Fibroblast of skin of right quadriceps (primary cell): ENCODE results near the gene RPL18.
"Not testable (repeated sequence)": the region's sequence is repeated elsewhere in the genome, so short reads cannot be mapped to it uniquely, and the experiment has no call there.

Experiments
- DNase-seq: peaks from one replicate; pipeline ENCODE4 v3.0.0-alpha.2; 2013

Gene RPL18

DNA sequence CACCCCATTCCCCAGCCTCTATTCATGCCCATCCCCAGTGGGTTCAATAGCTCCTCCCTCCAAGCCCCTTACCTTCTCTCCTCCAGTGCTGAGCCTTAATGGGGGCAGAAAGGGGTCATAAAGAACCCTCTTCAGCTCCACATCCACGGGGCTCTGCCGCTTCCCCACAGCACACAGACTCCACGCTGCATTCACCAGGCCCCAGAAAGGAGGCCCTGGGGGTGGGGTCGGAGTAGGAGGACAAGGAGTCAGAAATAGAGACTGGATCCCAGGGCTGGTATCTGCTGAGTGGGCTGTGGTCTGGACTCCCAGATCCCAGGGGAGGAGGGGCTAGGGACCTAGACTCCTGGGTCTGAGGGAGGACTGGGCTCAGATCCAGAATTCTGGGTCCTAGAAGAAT, 25.4 kb upstream of the RPL18 start:
- no peak for DNase-seq

DNA sequence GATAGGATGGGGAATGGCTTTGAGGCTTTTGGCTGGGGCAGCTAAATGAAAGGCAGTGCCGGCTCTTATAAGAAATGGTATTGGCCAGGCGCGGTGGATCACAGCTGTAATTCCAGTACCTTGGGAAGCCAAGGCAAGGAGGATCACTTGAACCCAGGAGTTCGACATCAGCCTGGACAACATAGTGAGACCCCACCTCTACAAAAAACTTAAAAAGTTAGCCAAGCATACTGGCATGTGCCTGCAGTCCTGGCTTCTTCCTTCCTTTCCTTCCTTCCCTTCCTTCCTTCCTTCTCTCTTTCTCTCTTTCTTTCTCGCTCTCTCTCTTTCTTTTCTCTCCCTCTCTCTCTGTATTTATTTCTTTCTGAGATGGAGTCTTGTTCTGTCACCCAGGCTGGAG, 23.9 kb upstream of the RPL18 start:
- DNase-seq, result no peak

DNA sequence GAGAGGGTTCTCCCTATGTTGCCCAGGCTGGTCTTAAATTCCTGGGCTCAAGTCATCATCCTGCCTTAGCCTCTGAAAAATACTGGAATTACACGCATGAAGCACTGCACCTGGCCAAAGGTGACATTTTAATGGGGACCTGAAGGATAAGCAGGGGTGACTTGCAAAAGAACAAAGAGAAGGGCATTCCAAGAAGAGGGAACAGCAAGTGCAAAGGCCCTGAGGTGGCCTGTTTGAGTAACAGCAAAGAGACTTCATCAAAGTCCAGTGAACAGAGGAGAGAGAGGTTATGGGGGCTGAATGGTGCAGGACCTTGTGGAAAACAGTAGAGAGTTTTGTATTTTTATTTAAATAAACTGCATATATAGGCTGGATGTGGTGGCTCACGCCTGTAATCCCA, 22.9 kb upstream of the RPL18 start:
- DNase-seq, result no peak

DNA sequence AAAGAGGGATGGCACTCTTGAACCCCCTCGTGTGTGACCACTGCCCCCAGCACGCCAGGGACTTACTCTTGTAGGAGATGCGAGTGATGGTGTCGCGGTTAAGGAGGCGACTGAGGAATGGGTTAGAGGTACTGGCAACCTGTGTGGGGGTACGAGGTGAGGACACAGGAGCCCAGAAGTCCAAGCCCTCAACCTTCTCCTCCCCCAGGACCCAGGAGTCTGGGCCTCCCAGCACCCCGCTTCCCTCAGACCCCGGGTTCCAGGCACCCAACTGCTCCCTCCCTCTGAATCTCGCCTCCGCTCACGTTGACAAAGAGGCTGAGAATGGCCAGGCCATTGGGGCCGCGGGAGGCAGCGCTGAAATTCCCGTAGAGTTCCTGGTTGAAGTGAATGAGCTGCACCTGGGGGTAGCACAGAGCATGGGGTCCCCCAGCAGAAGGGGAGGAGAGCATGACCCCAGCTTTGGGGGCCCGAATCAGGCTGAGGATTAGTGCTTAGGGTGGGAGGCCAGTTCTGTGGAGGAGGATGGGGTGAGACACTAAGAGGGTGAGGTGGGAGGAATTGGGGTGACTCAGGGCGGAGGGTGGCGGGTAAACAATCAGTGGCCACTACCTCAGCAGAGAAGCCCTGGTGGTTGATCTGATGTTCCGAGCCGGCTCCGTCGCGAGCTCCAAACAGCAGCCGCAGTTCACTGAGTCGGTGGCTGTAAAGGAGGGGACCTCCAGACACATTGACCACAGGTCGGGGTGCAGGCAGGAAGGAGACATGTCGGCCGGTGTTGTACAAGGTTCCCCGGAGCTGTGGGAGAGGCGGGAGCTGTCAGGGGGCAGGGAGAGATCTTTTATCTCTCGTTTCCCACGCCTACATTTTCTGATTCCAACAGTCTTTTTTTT, 20.8 kb upstream of the RPL18 start:
- DNase-seq, result no peak

DNA sequence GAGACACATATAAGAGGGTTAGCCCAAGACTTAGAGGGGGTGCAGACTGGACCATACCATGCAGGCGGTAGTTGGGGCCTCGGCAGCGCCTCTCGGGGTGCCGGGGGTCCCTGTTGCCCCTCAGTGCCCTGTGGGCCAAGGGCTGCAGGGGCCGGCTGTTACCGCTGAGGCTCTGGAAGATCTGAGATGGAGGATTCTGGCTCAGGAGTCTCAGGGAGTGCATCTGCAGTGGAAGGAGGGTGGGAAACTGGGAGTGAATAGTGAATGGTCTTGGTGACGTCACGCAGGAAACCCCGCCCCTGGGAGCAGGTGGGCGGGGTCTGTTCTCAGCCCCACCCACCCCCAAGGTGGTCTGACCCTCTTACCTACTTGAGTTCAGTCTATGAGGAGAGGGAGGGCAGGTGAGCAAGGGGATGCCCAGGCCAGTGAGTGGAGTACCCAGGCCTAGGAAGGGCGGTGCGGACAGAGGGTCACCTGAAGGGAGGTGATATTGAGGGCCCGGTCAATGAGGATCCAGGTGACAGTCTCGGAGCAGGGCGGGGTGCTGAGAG, 19.9 kb upstream of the RPL18 start:
- DNase-seq, result no peak

DNA sequence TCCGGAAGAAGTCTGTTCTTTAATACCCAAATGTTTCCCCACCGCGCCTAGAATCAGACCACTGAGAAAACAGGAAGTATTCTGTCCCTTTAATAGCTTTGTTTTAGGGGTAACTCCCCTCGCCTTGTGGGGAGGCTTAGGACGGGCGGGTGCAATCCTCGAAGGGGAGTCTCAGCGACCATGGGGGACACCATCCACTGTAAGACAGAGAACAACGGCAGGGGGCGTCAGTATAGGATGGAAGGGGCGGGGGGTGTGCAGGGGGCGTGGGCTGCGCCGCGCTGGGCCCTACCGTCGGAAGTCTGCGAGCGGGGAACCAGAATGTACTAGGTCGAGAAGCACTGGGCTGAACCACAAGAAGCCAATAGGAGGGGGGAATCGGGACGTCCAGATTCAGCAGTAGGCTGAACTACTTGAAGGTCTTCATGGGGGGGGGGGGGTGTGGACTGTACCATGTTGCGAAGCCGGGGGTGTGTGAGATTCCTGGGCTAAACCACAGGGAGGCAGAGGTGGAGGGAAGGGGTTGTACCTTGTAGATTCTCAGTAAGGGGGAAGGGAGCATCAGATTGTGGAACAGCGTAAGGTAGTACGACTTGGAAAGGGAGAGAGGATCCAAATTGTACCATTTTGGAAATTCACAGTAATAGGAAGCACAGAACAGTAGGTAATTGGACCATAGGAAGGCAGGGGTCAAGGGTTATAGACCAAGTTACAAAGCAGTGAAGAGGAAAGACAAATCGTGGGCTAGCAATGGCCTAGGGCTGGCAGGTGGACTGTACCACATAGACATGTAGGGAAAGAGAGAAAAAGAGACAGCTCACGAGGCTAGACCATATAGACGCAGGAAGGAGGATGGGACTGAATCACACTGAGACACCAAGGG, 19.2 kb upstream of the RPL18 start:
- peak; percentile 93 for DNase-seq

DNA sequence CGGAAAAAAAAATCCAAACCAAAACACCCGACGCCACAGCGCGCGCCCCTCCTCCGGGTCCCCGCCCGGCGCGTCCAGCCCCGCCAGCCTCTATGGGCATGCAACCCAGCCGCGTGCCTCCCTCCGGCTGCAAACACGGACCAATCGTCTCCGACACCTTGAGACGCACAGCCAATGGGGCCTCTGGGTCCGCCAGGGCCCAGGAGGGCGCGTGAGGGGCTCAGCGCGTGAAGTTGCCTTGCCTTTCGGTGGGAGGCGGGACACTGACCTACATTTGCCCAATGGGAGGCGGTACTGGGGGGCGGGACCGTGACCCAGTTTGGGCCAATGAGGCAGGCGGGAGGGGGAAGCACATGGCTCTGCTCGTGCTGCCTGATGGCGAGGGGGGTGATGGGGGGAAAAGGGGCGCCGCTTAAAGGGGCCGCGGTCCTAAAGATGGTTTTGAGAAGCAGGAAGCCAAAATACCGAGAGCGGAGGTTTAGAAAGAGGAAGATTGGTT, 18.5 kb upstream of the RPL18 start:
- DNase-seq, result peak; percentile 99

DNA sequence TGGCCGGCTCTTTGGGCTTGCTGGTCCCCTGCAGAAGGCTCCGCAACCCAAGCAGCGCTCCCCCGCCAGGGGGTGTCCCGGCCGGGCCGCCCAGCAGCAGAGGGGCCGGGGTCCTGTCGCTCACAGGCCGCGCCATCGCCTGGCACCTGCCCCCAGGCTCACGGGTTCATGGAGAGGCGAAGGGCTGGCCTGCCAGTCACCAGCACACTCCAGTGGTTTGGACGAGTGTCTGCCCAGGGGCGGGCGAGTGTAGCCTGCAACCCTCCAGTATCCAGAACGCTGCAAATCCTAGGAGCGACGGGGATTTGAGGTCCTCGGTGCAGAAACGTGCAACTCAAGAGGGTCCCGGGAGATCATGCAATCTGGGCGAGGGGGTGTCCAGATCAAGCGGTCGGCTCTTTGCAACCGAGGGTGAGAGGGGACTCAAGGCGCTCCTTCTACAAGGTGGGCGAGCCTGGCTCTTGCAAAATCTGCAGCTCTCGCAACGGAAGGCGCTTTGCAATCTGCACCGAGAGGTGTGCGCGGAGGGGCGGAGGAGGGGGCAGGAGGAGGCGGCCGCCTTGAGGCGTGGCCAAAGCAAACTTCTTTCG, 18.0 kb upstream of the RPL18 start, which contains the start of gene DBP:
Gene DBP (minus strand): TSS at position 521 of the 590 bp plus-strand sequence. CDS start 385 bp downstream, at position 136.
- no peak for DNase-seq

DNA sequence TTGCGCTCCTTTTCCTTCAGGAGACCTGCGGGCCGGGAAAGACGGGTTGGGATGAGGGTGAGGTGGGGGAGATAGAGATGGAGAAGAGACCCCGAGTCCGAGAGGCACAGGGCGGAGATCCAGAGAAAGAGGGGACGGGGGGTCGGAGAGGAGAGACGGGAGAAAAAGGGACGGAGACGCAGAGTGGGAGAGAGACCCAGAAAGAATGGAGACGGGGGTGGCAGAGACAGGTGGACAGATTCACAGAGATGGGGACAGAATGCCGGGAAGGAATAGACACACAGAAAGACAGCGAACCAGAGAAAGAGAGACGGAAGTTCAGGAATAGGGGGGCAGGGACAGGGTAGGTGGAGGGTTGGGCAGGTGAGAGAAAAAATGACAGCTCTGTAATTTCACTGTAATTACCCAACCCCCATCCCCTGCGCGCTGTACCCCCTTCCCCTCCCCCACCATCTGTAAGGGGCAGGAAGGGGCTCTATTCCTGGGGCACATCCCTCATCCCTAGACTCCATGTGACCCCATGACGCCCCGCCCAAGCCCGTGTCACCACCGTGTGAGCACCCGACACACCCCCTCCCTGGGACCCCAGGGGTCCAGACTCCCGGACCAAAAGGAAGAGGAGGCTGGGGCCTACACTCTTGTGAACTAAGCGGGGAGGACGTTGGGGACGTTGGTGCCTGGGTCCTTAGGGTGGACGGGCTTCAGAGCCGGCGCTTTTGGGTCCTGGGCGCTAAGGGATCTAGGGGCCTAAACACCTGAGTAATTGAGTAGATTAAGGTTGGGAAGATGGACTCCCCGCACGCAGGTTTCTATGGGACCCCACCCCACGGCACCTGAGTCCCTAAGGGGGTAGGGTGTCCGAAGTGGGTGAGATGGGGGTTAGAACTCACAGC, 17.2 kb upstream of the RPL18 start:
- no peak for DNase-seq

DNA sequence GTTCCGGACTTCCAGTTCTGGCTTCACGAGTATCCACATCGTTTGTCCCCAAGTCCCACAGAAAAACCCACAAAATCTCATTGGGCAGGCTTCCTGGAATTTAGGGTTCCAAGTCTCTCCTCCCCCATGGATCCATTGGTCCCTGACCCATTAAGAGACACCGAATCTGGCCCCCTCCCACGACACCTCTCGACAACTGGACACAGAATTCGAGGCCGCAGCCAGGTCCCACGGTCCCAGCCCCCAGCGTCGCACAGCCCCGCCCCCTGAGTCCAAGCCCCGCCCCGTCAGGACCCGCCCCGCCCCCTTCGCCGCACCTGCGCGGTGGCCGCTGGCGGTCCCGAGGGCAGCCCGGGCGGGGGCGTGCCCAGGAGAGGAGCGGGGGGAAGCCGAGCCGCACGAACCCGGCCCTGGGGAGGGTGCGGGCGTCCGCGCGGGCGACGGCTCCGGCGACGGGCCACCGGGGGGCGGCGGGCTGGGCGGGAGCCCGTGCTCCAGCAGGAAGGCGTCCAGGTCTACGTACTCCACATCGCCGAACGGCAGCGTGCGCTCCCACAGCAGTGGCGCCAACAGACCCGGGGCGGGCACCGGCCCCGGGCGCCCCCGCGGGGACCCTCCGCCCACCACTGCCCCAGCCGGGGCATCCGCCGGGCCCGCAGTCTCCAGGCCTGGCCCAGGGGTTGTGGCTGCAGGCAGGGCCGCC, 16.4 kb upstream of the RPL18 start:
- no peak for DNase-seq

DNA sequence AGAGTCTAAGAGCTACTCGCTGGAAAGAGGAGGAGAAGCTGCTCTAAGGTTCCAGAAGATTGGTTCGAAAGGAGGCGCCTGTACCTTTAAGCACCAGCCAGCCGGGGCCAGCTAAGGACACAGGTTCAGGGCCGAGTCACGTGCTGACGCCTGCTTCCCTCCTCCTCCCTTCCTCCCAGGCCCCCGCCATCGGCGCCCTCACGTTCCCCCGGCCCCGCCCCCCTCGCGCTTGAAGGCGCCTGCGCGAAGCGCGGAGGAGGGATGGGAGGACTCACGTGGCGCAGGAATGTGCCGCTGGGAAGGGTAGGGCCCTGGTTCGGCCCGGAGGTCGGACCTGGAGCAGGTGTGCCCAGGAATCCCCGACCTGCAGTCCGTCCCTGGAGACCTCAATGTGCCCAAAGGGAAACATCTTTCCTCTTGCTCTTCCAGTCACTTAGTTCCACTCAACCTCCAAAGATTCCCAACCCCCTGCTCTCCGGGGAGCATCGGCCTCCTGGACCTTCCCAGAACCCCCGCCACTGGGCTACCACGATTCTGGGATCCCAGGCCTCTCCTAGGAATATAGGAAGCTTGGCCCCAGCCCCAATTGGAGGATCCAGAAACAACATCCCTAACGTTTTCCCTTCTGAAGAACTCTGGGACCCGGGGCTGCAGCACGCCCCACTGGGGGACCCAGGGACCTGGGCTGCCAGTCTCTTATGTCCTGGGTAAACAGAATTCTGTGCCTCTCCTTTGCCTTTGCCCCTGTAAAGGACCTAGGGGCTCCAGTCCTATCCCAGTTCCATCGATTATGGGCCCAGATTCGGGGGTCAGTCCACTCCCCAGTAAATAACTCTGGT, 15.7 kb upstream of the RPL18 start:
- peak; percentile 95 for DNase-seq

DNA sequence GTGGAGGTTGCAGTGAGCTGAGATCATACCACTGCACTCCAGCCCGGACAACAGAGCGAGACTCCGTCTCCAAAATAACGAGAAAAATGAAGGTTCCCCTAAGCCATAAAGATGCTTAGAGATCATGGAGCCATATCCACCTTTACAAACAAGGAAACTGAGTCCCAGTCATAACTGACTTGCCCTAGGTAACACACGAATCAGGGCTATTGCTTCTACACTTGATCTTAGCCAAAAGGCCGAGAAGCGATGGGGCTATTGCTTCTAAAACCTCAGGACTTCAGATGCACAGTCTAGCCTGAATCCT, 15.0 kb upstream of the RPL18 start:
- DNase-seq, result no peak

DNA sequence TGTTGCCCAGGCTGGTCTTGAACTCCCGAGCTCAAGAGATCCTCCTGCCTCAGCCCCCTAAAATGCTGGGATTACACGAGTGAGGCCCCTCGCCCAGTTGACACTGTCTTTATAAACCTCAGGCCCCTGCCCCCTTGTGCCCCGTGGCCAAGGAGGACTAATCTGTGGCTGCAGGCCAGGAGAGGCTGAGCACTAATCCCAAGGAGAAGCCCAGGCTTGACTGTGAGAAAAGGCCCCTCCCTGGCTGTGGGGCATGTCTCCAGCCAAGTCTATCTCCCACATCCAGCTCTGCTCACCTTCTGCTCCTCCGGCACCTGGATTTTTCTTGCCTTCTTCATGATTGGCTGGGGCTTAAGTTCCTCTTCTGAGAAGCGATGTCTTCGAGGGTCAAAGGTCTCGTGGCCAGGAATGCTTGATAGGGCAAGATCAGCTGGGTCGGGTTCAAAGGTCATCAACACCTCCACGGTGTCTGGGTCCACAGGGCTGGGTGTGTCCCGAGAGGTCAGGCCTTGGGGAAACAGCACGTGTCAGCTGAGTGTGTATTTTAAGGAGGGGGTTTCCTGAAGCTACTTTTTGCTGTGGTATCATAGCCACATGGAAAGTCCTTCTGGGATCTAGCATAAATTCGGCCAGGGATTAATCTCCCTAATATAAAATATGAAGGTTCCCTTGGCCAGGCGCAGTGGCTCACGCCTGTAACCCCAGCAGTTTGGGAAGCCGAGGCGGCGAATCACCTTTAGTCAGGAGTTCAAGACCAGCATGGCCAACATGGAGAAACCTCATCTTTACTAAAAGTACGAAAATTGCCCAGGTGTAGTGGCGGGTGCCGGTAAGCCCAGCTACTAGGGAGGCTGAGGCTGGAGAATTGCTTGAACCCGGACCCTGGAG, 14.4 kb upstream of the RPL18 start:
- DNase-seq, result no peak

DNA sequence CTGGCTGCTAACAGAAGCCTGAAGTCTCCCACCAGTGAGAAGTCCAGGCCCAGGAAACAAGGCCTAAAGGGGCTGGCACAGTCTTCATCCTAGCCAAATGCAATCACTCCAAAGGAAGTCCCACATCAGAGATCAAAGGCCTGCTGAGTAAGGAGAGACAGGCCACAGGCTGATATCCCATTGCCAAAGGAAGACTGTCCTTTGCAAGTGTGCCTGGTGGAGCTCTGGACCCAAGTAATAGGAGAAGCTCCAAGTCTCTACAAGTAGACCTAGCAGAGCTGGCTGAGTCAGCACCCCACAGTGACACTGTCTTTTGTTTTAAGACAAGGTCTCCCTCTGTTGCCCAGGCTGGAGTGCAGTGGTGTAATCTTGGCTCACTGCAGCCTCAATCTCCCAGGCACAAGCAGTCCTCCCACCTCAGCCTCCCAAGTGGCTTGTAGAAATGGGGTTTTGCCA, 13.7 kb upstream of the RPL18 start:
- no peak for DNase-seq

DNA sequence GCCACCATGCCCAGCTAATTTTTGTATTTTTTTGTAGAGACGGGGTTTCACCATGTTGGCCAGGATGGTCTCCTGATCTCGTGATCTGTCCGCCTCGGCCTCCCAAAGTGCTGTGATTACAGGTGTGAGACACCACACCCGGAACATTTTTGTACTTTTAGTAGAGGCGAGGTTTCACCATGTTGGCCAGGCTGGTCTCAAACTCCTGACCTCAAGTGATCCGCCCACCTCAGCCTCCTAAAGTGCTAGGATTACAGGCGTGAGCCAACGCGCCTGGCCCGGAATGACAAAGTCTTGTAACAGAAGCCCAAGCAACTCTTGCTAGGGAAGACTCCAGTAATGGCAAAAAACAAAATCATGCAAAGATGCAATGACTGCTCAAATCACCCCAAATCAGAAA, 13.3 kb upstream of the RPL18 start:
- not testable (repeated sequence) for DNase-seq

DNA sequence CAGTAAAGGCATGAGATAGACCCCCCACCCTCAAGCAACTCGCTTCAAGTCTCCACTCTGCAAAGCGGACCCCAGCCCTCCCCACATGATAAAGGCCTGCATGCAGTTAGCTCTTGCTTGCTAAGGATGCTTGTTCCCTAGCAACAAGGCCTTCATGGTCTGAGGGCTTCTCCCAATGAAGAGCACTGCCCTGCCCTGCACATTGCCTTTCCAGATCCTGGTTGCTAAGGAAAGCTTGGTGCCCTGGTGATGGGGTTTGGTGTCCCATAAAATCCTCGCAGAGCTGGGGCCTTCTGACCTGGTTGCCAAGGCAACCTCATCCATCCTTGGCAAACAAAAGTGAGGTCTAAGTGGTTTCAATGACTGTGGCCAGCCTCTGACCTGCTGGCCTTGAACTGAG, 12.2 kb upstream of the RPL18 start:
- DNase-seq, result no peak

DNA sequence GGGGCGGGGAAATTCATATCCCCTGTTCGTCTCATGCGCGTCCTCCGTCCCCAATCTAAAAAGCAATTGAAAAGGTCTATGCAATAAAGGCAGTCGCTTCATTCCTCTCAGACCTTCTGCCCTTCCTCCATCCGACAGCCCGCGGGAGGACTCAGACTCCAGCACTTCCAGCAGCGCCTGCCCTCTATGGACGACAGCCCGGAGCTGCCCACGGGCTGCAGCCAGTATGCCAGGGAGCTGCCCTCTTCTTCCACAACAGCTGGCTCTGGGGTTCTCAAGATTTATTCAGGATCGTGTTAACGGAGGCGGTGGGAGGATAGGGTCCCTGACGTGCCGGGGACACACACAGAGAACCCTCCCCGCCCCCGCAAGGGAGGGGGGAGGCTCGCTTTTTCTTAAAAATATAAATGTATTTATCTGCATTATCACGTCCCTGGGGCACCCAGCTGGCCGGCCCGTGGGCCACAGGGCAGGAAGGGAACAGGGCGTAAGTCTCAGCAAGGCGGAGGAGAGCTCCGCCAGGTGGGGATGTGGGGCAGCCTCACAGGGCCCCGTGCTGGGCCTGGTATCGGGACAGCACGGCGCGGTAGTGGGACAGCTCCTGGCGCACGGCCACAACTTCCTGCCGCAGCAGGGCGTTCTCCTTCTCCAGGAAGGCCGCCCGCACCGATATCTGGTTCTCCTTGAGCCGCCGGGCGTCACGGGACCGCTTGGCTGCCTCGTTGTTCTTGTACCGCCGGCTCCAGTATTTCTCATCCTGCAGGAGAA, 11.5 kb upstream of the RPL18 start:
- peak; percentile 45 for DNase-seq

DNA sequence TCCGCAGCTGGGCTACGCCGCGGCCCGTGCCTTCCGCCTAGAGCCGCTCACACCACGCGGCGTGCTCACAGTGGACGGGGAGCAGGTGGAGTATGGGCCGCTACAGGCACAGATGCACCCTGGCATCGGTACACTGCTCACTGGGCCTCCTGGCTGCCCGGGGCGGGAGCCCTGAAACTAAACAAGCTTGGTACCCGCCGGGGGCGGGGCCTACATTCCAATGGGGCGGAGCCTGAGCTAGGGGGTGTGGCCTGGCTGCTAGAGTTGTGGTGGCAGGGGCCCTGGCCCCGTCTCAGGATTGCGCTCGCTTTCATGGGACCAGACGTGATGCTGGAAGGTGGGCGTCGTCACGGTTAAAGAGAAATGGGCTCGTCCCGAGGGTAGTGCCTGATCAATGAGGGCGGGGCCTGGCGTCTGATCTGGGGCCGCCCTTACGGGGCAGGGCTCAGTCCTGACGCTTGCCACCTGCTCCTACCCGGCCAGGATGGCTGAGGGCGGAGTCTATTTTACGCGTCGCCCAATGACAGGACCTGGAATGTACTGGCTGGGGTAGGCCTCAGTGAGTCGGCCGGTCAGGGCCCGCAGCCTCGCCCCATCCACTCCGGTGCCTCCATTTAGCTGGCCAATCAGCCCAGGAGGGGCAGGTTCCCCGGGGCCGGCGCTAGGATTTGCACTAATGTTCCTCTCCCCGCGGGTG, 10.8 kb upstream of the RPL18 start:
- no peak for DNase-seq
